ENCODE measurements around the gene TRAF2.
A peak's percentile ranks its signal among the peaks of the same experiment; 100 is the strongest.

TRAF2 gene

GRCh38 chr9:136939996-136940525 is 53.7 kb downstream of the TRAF2 start:
- no peak for DNase-seq

- no peak for DNase-seq
These were observed 54.4 kb downstream of the TRAF2 start for GRCh38 chr9:136940526-136941230.

GRCh38 chr9:136941231-136942111 is 55.2 kb downstream of the TRAF2 start:
- DNase-seq = no peak

DNA sequence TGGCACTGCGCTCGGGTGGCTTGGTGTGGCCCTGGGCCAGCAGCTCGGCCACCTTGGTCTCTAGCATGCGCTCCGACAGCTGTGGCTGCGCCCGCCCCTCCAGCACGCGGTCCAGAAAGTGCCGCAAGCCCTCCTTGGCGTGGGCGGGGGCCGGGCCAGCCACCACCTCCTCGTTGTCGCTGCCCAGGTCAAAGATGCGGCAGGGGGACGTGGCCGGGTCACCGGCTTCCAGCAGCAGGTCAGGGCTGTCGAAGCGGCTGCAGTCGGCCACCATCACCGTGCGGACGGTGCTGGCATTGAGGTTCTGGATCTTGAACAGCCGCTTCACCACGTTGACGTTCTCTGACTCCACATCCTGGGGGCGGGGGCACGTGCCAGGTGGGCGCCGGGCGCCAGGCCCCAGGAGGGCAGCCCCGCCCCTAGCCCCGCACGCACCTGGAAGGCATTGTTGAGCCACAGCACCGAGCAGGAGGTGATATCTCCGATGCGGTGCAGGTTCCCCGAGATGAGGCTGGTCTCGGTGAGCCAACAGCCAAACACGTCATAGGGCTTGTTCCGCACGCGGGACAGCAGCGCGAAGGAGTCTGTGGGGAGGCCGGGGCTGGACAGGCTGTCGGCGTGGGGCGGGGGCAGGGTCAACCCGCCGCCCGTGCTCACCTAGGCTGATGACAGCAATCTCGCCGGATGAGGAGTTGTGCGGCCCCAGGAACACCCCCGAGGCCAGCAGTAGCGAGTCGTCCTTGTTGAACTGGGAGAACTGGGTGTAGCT is 56.0 kb downstream of the TRAF2 start:
- no peak for DNase-seq

DNA sequence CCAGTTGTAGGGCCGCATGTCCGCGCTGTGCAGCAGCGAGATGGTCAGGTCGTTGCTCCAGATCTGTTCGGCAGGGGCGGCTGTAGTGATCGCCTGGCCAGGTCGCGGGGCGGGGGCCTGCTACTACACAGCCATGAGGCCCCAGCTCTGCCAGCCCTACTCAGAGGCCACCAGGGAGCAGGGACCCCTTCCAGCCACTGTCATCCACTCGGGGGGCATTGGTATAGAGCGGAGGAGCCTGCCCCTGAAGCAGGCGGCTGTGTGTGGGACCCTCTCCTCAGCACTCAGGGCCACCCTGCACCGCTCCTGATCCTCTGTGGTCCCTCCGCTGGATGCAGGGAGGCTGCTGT is 56.5 kb downstream of the TRAF2 start:
- no peak for DNase-seq

- DNase-seq = peak; percentile 8
These were observed 57.2 kb downstream of the TRAF2 start for GRCh38 chr9:136943291-136944211.

DNA sequence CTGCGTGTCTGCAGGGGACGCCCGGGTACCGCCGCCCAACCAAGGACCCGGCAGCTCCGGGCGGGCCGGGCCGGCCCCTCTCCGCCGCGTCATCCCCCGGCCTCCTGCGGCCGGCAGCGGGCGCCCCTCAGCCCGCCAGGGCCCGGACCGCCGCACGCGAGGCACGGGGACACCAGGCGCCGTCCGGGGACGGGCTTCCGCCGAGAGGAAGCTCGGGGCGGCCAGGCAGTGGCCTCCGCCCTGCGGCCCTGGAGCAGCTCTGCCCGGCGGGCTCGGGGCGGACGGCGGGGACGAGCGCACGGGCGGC is 57.8 kb downstream of the TRAF2 start:
- no peak for DNase-seq

DNA sequence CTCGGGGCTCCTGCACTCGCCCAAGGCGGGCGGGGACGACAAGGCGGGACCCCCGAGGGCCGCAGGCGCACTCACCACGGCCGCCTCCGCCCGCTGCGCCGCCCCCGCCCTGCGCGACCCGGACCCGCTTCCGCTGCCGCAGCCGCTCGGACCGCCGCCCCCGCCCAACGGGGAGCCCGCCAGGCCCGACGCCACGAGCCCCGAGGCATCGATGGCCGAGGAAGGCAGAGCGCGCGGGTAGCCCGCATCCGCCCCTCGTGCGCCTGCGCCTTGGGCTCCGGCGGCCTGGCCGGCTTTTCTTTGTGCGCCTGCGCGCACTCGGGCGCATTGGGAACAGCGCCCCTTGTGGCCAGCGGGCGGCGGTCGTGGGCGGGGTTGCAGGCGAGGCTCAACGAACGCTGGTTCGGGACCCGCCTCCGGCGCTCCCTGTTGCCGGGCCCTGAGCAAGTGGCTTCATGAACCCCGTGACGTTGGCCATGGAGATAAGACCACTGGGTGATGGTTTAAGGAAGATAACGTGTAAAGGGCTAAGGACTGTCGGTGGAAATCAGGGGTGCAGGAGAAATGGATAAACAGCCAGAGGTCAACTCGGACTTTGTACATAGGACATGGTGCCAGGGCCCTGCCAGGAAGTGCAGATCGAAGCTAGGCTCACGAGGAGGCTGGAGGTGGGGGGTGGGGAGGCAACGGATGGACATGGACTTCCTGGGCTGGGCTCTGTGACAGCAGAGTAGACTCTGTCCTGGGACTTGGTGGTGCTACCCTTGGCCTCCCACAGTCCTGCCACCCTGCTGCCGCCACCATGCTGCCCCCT is 58.4 kb downstream of the TRAF2 start, which contains the start of the genes C8G and FBXW5:
Gene C8G (plus strand): TSS at position 725 of the 814 bp plus-strand sequence. CDS start 78 bp downstream, at position 803.
Gene FBXW5 (minus strand): TSS at position 220 of the 814 bp plus-strand sequence. CDS start 655 bp downstream, outside the sequence.
- peak; percentile 94 for DNase-seq

DNA sequence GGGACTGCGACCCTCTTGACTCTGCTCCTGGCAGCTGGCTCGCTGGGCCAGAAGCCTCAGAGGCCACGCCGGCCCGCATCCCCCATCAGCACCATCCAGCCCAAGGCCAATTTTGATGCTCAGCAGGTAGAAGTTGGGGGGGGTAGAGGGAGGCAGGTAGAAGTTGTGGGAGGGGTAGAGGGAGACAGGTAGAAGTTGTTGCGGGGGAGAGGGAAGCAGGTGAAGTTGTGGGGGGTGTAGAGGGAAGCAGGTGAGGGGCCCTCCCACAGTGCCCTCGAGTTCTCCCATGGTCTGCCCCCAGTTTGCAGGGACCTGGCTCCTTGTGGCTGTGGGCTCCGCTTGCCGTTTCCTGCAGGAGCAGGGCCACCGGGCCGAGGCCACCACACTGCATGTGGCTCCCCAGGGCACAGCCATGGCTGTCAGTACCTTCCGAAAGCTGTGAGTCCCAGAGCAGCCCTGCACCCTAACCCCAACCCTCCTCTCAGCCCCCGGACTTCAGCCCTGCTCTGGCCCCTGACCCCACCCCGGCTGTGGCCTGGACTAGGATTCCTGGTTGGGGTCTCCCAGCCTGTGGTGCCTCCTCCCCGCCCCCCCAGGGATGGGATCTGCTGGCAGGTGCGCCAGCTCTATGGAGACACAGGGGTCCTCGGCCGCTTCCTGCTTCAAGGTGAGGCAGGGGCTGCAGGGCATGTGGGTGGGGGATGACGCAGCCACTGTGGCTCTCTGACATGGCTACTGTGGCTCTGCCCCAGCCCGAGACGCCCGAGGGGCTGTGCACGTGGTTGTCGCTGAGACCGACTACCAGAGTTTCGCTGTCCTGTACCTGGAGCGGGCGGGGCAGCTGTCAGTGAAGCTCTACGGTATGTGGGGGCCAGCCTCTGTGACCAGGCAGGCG is 59.3 kb downstream of the TRAF2 start:
- no peak for DNase-seq

DNA sequence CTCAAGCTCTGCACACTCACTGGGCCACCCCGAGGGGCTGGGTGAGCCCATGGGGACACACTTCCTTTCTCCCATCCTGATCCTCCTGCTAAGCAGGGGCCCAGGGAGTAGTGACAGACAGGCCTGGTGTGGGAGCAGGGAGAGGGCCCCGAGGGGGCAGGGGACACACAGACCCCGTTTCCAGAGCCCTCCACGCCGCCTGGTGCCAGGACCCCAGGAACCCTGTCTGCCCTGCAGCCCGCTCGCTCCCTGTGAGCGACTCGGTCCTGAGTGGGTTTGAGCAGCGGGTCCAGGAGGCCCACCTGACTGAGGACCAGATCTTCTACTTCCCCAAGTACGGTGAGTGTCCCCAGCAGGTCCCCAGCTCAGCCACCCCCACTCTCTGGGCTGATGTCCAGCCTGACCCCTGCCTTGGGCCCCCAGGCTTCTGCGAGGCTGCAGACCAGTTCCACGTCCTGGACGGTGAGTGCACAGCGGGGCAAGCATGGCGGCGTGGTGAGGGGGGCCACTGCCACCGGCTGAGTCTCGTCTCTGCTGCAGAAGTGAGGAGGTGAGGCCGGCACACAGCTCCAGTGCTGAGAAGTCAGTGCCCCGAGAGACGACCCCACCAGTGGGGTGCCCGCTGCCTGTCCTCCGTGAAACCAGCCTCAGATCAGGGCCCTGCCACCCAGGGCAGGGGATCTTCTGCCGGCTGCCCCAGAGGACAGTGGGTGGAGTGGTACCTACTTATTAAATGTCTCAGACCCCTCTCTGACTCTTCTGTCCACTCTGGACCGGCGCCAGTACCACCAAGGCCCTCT is 60.1 kb downstream of the TRAF2 start:
- DNase-seq = no peak

DNA sequence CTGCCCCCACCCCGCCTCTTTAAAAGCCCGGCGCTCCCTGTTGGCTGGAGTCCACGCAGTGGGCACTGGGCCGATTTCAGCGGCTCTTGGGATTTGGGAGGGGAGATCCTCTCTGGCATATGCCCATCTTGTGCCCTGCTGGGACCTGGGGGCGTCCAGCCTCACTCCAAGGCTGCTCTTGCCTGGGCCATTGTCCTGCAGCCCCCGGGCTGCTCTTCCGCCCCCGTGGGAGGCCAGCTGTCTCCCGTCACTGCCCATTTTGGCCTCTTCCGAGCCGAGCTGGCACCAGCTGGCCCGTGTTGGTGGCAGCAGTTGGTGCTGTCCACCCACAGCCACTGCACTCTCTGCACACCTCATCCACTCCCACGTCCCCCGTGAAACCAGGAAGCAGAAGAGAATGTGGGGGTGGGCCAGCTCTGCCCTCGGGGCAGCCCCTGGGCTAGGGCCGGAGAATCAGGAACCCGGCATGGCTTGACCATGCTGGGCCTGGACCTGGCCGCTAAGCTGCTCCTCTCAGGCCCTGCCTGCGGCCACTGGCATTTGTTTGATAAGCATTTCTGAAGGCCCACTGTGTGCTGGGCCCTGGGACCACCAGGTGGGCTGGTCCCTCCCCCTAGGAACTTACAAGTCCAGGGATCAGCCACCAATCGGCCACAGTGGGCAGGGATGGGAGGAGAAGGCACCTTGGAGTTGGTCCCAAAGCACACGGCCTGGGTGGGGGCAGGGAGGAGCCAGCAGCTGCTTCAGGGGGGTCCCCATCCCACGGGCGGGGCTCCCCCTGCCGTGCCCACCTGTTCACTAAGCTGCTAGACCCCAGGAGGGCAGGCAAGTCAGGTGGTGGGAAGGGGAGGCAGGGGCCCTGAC is 60.9 kb downstream of the TRAF2 start:
- DNase-seq = no peak

GRCh38 chr9:136947955-136948510 is 61.7 kb downstream of the TRAF2 start:
- DNase-seq = no peak

DNA sequence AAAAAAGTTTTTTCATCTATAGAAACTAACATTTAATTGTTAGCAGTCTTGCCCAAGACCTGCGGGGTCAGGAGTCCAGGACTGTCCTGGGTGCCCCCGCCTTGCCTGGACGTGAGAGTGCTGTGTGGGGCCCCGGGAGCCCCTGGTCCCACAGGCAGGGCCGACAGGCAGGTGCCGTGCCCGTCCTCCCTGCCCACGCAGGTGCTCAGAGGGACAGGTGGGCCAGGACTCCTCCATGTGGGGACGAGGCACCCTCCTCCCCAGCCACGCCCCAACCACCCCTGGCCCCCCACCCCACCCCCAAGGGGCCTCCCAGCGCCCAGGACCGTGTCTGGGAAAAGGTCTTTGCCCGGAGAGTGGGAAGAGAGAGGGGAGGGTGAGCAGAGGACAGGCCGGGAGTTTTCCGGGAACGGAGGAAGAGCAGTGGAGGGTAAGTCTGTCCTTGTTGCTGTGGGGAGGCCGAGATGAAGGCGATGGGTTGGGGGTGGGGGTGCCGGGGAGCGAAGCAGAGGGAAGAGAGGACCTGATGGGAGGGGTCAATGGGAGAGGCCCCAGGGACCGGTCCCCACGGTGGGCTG is 63.0 kb downstream of the TRAF2 start:
- no peak for DNase-seq

GRCh38 chr9:136949817-136950655 is 63.7 kb downstream of the TRAF2 start:
- peak; percentile 95 for DNase-seq

DNA sequence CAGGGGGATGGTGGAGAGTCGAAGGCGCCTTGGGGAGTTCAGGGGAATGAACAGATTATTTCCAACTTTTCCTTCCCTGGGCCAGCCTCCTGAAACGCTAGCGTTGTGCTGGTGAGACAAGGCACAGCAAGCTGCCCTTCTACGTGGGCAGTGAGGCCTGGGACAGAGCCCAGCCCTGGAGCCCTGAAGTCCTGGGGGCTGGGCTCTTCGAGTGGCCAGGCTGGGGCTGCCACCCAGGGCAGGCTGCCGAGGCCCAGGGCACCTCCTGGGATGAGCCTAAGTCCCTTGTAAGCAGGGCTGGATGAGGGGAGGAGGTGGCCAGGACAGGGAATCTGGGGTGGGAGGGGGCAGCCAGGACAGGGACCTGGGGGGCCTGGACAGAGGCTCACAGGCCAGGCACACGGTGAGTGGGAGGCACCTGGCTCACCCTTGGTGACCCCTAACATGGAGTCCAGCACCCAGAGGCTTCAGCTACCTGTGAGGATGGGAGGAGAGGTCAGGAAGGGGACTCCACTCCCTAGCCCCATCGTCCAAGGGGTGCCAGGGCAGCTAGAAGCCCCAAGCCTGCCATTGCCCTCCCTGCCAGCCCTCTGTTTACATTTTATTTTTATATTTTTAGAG is 64.5 kb downstream of the TRAF2 start:
- no peak for DNase-seq

Data from CD4-positive, alpha-beta T cell treated with Interferon gamma for 1 hour (primary cell).